Measurements from ENCODE around the gene CDKAL1. TPM values are rescaled to one million over a fixed set of nuclear protein-coding genes. Genes with fewer than 3 reads are reported as not detected.

CDKAL1 gene
- total RNA-seq, 1 donor from 2014 or later, result 24.8 TPM

GRCh38 chr6:20915156-20915555 lies 380.9 kb downstream of the CDKAL1 start:
- Mint-ChIP-seq H3K9me3 (ENCODE audit: unreplicated experiment) (peaks cover 8% of the 10 kb centered on the region), H3K4me1 (ENCODE audit: low read depth, unreplicated experiment) (peaks cover 5% of the 10 kb centered on the region), H3K27me3 (ENCODE audit: unreplicated experiment) (no peaks in the 10 kb centered on the region), H3K36me3 (ENCODE audit: unreplicated experiment) (peaks cover 20% of the 10 kb centered on the region), H3K27ac (ENCODE audit: unreplicated experiment) (no peak overlapping the region), H3K4me3 (ENCODE audit: unreplicated experiment) (no peak overlapping the region)
- TF ChIP-seq CTCF (IDR thresholded peaks at IDR 0.05; ENCODE audit: partially characterized antibody, unreplicated experiment), result no peak
- no peak for DNase-seq

GRCh38 chr6:20915626-20916025 lies 381.4 kb downstream of the CDKAL1 start:
- H3K4me3 Mint-ChIP-seq (ENCODE audit: unreplicated experiment), result no peak overlapping the region
- H3K36me3 Mint-ChIP-seq (ENCODE audit: unreplicated experiment), result peaks cover 20% of the 10 kb centered on the region
- DNase-seq, result no peak
- no peaks in the 10 kb centered on the region for H3K27me3 Mint-ChIP-seq (ENCODE audit: unreplicated experiment)
- H3K27ac Mint-ChIP-seq (ENCODE audit: unreplicated experiment), result no peak overlapping the region
- peaks cover 5% of the 10 kb centered on the region for H3K4me1 Mint-ChIP-seq (ENCODE audit: low read depth, unreplicated experiment)
- peaks cover 7% of the 10 kb centered on the region for H3K9me3 Mint-ChIP-seq (ENCODE audit: unreplicated experiment)
- TF ChIP-seq CTCF (IDR thresholded peaks at IDR 0.05; ENCODE audit: partially characterized antibody, unreplicated experiment), result no peak

- TF ChIP-seq CTCF (IDR thresholded peaks at IDR 0.05; ENCODE audit: partially characterized antibody, unreplicated experiment), result no peak
- peaks cover 5% of the 10 kb centered on the region for H3K4me1 Mint-ChIP-seq (ENCODE audit: low read depth, unreplicated experiment)
- H3K36me3 Mint-ChIP-seq (ENCODE audit: unreplicated experiment), result peaks cover 20% of the 10 kb centered on the region
- DNase-seq, result no peak
- peaks cover 6% of the 10 kb centered on the region for H3K9me3 Mint-ChIP-seq (ENCODE audit: unreplicated experiment)
- no peak overlapping the region for H3K27ac Mint-ChIP-seq (ENCODE audit: unreplicated experiment)
- no peaks in the 10 kb centered on the region for H3K27me3 Mint-ChIP-seq (ENCODE audit: unreplicated experiment)
- H3K4me3 Mint-ChIP-seq (ENCODE audit: unreplicated experiment), result no peak overlapping the region
Observed at GRCh38 chr6:20916086-20916485, 381.8 kb downstream of the CDKAL1 start.

- peaks cover 4% of the 10 kb centered on the region for H3K9me3 Mint-ChIP-seq (ENCODE audit: unreplicated experiment)
- no peak overlapping the region for H3K4me3 Mint-ChIP-seq (ENCODE audit: unreplicated experiment)
- H3K4me1 Mint-ChIP-seq (ENCODE audit: low read depth, unreplicated experiment), result peaks cover 5% of the 10 kb centered on the region
- no peak overlapping the region for H3K27ac Mint-ChIP-seq (ENCODE audit: unreplicated experiment)
- DNase-seq, result no peak
- no peak for TF ChIP-seq CTCF (IDR thresholded peaks at IDR 0.05; ENCODE audit: partially characterized antibody, unreplicated experiment)
- H3K36me3 Mint-ChIP-seq (ENCODE audit: unreplicated experiment), result peaks cover 20% of the 10 kb centered on the region
- no peaks in the 10 kb centered on the region for H3K27me3 Mint-ChIP-seq (ENCODE audit: unreplicated experiment)
Observed at GRCh38 chr6:20918868-20919267, 384.6 kb downstream of the CDKAL1 start.

GRCh38 chr6:20919677-20920385 lies 385.6 kb downstream of the CDKAL1 start:
- no peak for DNase-seq
- Mint-ChIP-seq H3K9me3 (ENCODE audit: unreplicated experiment) (peaks cover 4% of the 10 kb centered on the region), H3K4me1 (ENCODE audit: low read depth, unreplicated experiment) (peaks cover 5% of the 10 kb centered on the region), H3K27ac (ENCODE audit: unreplicated experiment) (no peak overlapping the region), H3K36me3 (ENCODE audit: unreplicated experiment) (peaks cover 15% of the 10 kb centered on the region), H3K4me3 (ENCODE audit: unreplicated experiment) (no peak overlapping the region), H3K27me3 (ENCODE audit: unreplicated experiment) (no peaks in the 10 kb centered on the region)
- TF ChIP-seq CTCF (IDR thresholded peaks at IDR 0.05; ENCODE audit: partially characterized antibody, unreplicated experiment), result no peak

Measured in glutamatergic neuron (in vitro differentiated cells).